Smooth muscle cell (in vitro differentiated cells): ENCODE data around the gene TLK1. TPM values are rescaled to one million over a fixed set of nuclear protein-coding genes. Genes with fewer than 3 reads are reported as not detected.

Experiments
- DNase-seq: peaks from one replicate; lab custom pipeline; 2025; ENCODE audit not compliant: unreplicated experiment; lab: John Stamatoyannopoulos, UW
- H2AFZ ChIP-seq: fragments of 200-600 bp; sonication (generic); 2 replicates; pipeline ENCODE4 v1.6.0; 2016; ENCODE audit warnings: antibody characterized with exemption, low read depth, mild to moderate bottlenecking
- H3F3A ChIP-seq: fragments of 200-600 bp; sonication (generic); 2 replicates; pipeline ENCODE4 v1.6.0; 2017; ENCODE audit warnings: antibody characterized with exemption, low read depth
- H3K27ac ChIP-seq: fragments of 200-600 bp; sonication (generic); 2 replicates; pipeline ENCODE4 v1.5.1; 2016; ENCODE audit warnings: low read depth, mild to moderate bottlenecking
- H3K27me3 ChIP-seq: fragments of 200-600 bp; sonication (generic); 2 replicates; pipeline ENCODE4 v1.6.1; 2016; ENCODE audit warnings: low read depth, mild to moderate bottlenecking
- H3K36me3 ChIP-seq: fragments of 200-600 bp; sonication (generic); 2 replicates; pipeline ENCODE4 v1.5.1; 2016; ENCODE audit warnings: low read depth
- H3K4me1 ChIP-seq: fragments of 200-600 bp; sonication (generic); 2 replicates; pipeline ENCODE4 v1.5.1; 2016; ENCODE audit warnings: low read depth
- H3K4me2 ChIP-seq: fragments of 200-600 bp; sonication (generic); 2 replicates; pipeline ENCODE4 v1.6.0; 2016; ENCODE audit warnings: mild to moderate bottlenecking
- H3K4me3 ChIP-seq: fragments of 200-600 bp; sonication (generic); 2 replicates; pipeline ENCODE4 v1.5.1; 2016; ENCODE audit warnings: mild to moderate bottlenecking
- H3K79me2 ChIP-seq: fragments of 200-600 bp; sonication (generic); 2 replicates; pipeline ENCODE4 v1.6.0; 2016; ENCODE audit warnings: low read depth, mild to moderate bottlenecking
- H3K9ac ChIP-seq: fragments of 200-600 bp; sonication (generic); 2 replicates; pipeline ENCODE4 v1.6.0; 2016; ENCODE audit warnings: low read depth
- H3K9me3 ChIP-seq: fragments of 200-600 bp; sonication (generic); replicated peaks from 2 replicates; pipeline ENCODE4 v1.5.1; 2016; ENCODE audit warnings: low read depth
- H4K20me1 ChIP-seq: fragments of 200-600 bp; sonication (generic); 2 replicates; pipeline ENCODE4 v1.6.0; 2016; ENCODE audit warnings: low read depth
- CTCF ChIP-seq: fragments of 200-600 bp; sonication (generic); IDR thresholded peaks from 2 replicates; pipeline ENCODE4 v1.5.1; 2017; ENCODE audit warnings: borderline replicate concordance, mild to moderate bottlenecking, antibody characterized with exemption; ENCODE audit not compliant: insufficient read depth, poor library complexity, severe bottlenecking
- WGBS: methylation state at CpG from one replicate; pipeline ENCODE4 v1.1.7; 2016; ENCODE audit warnings: low lambda C conversion rate; 5-methylcytosine and 5-hydroxymethylcytosine counted together
- polyA plus RNA-seq: library from polyadenylated mRNA; unstranded; fragments of >200 nt; fragmentation: Nextera tagmentation; extraction: Ambion mirVana; gene quantifications from 2 replicates; pipeline ENCODE4 v1.2.1, GENCODE V29; 2016
- total RNA-seq: library from RNA; depleted of rRNA; stranded (reverse); fragments of >200 nt; gene quantifications from 2 replicates; pipeline ENCODE4 v1.2.3, GENCODE V29; 2014

TLK1 gene
- total and polyA plus RNA-seq, 2 experiments from 2014 or later: 3.2 to 20.0 TPM

DNA sequence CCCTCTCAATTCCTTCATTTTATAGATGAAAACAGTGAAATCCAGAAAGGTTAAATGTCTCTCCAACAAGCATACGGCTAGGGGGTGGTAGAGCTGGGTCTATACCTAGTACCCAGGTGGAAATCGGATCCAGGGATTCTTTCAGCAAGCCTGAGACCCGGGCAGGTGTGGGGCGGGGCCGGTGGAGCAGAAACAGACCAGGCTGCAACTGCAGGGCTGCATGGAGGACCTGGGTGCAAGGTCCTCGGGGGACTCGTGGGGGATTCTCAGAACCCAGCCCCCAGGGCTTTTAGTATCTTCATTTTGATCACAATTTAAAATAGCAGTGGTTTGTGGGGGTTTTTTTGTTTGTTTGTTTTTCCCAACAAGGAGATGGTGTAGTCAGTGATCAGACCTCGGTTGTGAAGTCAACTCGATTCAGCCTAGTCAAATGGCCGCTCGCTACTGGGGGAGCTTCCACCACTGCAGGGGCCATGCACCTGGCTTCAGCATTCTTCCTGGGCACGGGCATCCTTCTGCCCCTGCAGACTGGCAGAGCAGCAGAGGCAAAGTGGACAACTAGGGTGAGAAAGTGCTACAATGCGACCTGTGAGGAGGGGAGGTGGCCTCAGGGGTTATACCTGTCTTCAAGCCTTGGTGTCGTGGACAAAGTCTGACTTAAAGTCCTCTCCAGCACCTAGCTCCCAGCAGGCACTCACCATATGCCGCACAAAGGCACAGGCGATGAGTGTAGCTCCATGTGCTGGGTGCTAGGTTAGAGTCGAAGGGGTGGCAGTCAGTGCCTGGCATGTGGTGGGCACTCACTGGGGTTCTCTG, 185.4 kb downstream of the TLK1 start:
- no peaks in the 10 kb centered on the region for H3K4me1 ChIP-seq
- no peaks in the 10 kb centered on the region for H4K20me1 ChIP-seq
- H3K27ac ChIP-seq: no peak overlapping the region
- WGBS: 96% methylated on average over 17 of the region's 17 CpGs
- no peaks in the 10 kb centered on the region for H3K79me2 ChIP-seq
- no peak overlapping the region for H3K9ac ChIP-seq
- no peak for DNase-seq
- H3F3A ChIP-seq: peaks cover 9% of the 10 kb centered on the region
- H3K36me3 ChIP-seq: no peaks in the 10 kb centered on the region
- H3K9me3 ChIP-seq: no peaks in the 10 kb centered on the region
- no peak for TF ChIP-seq CTCF
- no peak overlapping the region for H3K4me3 ChIP-seq
- H3K4me2 ChIP-seq: no peak overlapping the region
- H2AFZ ChIP-seq: no peak overlapping the region
- no peaks in the 10 kb centered on the region for H3K27me3 ChIP-seq

DNA sequence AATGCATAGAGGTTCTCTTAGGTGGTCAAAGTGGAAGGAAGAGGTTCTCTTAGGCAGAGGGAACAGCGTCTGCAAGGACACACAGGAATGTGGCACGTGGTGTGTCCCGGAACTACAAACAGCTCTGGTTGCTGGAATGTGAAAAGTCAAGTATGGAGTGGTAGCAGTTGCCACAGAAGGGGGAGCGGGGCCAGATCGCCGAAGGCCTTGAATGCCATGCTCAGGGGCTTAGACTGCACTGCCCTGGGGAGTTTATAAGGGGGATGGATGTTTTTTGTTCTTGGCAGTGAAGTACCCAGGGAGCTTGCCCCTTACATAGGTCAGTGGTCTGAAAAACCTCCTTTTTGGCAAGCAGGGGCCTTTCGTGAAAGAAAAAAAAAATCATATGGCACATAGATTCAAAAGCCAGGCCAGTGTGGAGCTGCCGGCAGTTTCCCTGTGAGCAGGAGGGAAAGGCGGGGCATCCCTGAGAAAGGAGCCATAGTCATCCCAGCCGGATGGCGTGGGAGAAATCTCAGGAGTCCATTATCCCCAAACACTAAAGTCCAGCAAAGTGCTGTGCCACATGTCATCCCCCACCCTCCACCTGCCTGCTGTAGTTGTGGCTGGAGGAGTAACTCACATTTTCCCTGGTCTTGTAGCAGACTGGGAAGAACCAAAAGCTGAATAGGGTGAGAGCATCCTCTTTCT, 186.2 kb downstream of the TLK1 start:
- Histone ChIP-seq H3K4me2 (peak overlapping the region; percentile 99), H2AFZ (no peak overlapping the region), H3K4me3 (peak overlapping the region; percentile 82), H4K20me1 (no peaks in the 10 kb centered on the region), H3K79me2 (no peaks in the 10 kb centered on the region), H3K36me3 (no peaks in the 10 kb centered on the region), H3K9ac (no peak overlapping the region), H3K4me1 (no peaks in the 10 kb centered on the region), H3K27me3 (no peaks in the 10 kb centered on the region), H3K27ac (no peak overlapping the region), H3F3A (peaks cover 9% of the 10 kb centered on the region), H3K9me3 (no peaks in the 10 kb centered on the region)
- TF ChIP-seq CTCF: no peak
- WGBS: 76% methylated on average over 11 of the region's 11 CpGs
- no peak for DNase-seq

DNA sequence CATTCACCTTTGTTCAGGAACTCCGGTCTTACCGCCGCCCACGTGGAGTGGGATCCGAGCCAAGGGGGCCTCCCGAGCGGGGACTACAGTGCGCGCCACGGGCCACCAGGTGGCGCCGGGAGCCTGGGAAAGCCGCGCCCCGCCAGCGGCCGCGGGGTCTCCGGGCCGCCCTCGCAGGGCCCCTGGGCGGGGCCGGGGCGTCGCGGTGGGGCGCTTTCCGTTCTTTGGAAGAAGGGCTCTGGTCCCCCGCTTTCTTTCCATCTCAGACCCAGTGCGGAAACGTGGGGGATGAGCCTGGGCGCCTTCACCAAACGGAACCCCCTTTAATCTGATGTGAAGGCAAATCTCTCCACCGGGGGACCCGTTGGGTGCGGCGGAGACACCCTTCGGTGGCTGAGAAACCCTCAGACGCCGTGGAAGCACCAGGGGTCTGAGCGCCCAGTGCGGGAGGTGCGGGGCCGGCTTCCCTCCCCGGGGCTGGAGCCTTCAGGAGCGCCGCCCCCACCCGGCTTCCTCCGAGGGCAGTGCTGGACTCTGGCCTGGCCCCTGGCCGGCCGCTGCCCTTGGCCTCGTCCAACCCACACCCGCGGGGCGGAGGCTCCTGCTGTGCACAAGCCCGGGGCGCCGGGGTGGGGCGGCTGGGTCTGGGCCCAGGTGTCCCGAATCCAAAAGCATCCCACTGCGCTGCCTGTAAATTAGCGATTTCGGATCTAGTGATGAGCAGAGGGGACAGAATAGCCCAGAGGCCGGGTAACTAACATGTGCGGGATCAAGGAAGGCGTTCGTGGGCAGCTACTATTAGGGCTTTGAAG, 187.0 kb downstream of the TLK1 start:
- Histone ChIP-seq H3K4me1 (no peaks in the 10 kb centered on the region), H3F3A (peaks cover 9% of the 10 kb centered on the region), H3K4me2 (peak overlapping the region; percentile 99), H2AFZ (peak overlapping the region; percentile 48), H3K9me3 (no peaks in the 10 kb centered on the region), H3K4me3 (peak overlapping the region; percentile 82), H3K27ac (no peak overlapping the region), H3K27me3 (no peaks in the 10 kb centered on the region), H4K20me1 (peaks cover 5% of the 10 kb centered on the region), H3K9ac (peak overlapping the region; percentile 63), H3K79me2 (no peaks in the 10 kb centered on the region), H3K36me3 (no peaks in the 10 kb centered on the region)
- peak; percentile 38 for DNase-seq
- peak; percentile 87 for TF ChIP-seq CTCF
- WGBS: 23% methylated on average over 62 of the region's 67 CpGs
